GM10847 (cell line): Measurements from ENCODE around the gene LIMCH1.

Experiments
- POLR2A ChIP-seq: IDR thresholded peaks from 2 replicates; pipeline ENCODE4 v1.6.1; 2011; ENCODE audit not compliant: insufficient read length; ENCODE audit errors: extremely low read depth

The LIMCH1 gene

GRCh38 chr4:41572956-41573355 is 35.0 kb downstream of the LIMCH1 start:
- TF ChIP-seq POLR2A = no peak

- TF ChIP-seq POLR2A = no peak
These were observed 35.6 kb downstream of the LIMCH1 start for GRCh38 chr4:41573502-41574001.

GRCh38 chr4:41575207-41575606 is 37.2 kb downstream of the LIMCH1 start:
- no peak for TF ChIP-seq POLR2A

GRCh38 chr4:41575665-41576064 is 37.7 kb downstream of the LIMCH1 start:
- no peak for TF ChIP-seq POLR2A

GRCh38 chr4:41579043-41579442 is 41.1 kb downstream of the LIMCH1 start:
- TF ChIP-seq POLR2A = no peak

- TF ChIP-seq POLR2A = no peak
These were observed 41.6 kb downstream of the LIMCH1 start for GRCh38 chr4:41579526-41579925.

- no peak for TF ChIP-seq POLR2A
These were observed 42.0 kb downstream of the LIMCH1 start for GRCh38 chr4:41580007-41580406.

GRCh38 chr4:41586675-41587225 is 48.8 kb downstream of the LIMCH1 start:
- no peak for TF ChIP-seq POLR2A

GRCh38 chr4:41587286-41587685 is 49.3 kb downstream of the LIMCH1 start:
- TF ChIP-seq POLR2A = no peak

GRCh38 chr4:41590591-41590990 is 52.6 kb downstream of the LIMCH1 start:
- TF ChIP-seq POLR2A = no peak

- no peak for TF ChIP-seq POLR2A
These were observed 56.5 kb downstream of the LIMCH1 start for GRCh38 chr4:41594432-41594831.

GRCh38 chr4:41597494-41597893 is 59.5 kb downstream of the LIMCH1 start:
- TF ChIP-seq POLR2A = no peak

- TF ChIP-seq POLR2A = no peak
These were observed 60.6 kb downstream of the LIMCH1 start for GRCh38 chr4:41598580-41598979.

GRCh38 chr4:41599192-41599786 is 61.3 kb downstream of the LIMCH1 start:
- no peak for TF ChIP-seq POLR2A

- no peak for TF ChIP-seq POLR2A
These were observed 62.4 kb downstream of the LIMCH1 start for GRCh38 chr4:41600243-41600912.

- TF ChIP-seq POLR2A = no peak
These were observed 63.1 kb downstream of the LIMCH1 start for GRCh38 chr4:41601025-41601424.
